Activated naive CD8-positive, alpha-beta T cell treated with anti-CD3 and anti-CD28 coated beads, Interleukin-2, amount 10 ng/mL, durations not matched to agents 7 days and 5 days (primary cell): ENCODE results near the gene POLR2L. TPM values are rescaled to one million over a fixed set of nuclear protein-coding genes. Genes with fewer than 3 reads are reported as not detected.
A peak's percentile ranks its signal among the peaks of the same experiment; 100 is the strongest.

ENCODE experiments used
- ATAC-seq: fragments of 150-1000 bp; cut with Tn5 transposase; one replicate; pipeline ENCODE4 v1.10.0; 2021; ENCODE audit warnings: low read depth, moderate library complexity
- POLR2A ChIA-PET: fragments of 350-600 bp; sonication (Branson Sonifier 250); formaldehyde crosslinking; loops from one replicate; lab custom pipeline; 2021; ENCODE audit warnings: antibody characterized with exemption; lab: Charles Lee
- DNase-seq: peaks from one replicate; pipeline ENCODE4 v3.0.0; 2021
- H3K27ac Mint-ChIP-seq: one replicate; pipeline ENCODE4 v1.8.0; 2022; ENCODE audit warnings: mild to moderate bottlenecking, mixed read lengths
- H3K27me3 Mint-ChIP-seq: one replicate; pipeline ENCODE4 v1.8.0; 2022; ENCODE audit warnings: mild to moderate bottlenecking, moderate library complexity, mixed read lengths
- H3K36me3 Mint-ChIP-seq: one replicate; pipeline ENCODE4 v1.8.0; 2021; ENCODE audit warnings: mild to moderate bottlenecking, mixed read lengths
- H3K4me1 Mint-ChIP-seq: one replicate; pipeline ENCODE4 v1.8.0; 2021; ENCODE audit warnings: mixed read lengths
- H3K4me3 Mint-ChIP-seq: one replicate; pipeline ENCODE4 v1.8.0; 2022; ENCODE audit warnings: mild to moderate bottlenecking, moderate library complexity, mixed read lengths
- H3K9me3 Mint-ChIP-seq: one replicate; pipeline ENCODE4 v1.8.0; 2021; ENCODE audit warnings: mixed read lengths
- total RNA-seq, 2 experiments: library from RNA; stranded (reverse); gene quantifications; one replicate each; pipeline ENCODE4 v1.2.3, GENCODE V29; 2021

Gene POLR2L
- total RNA-seq, 2 experiments from 2014 or later, result 76.7 to 78.9 TPM

- Mint-ChIP-seq H3K36me3 (peaks cover 2% of the 10 kb centered on the region), H3K27me3 (no peaks in the 10 kb centered on the region), H3K27ac (no peak overlapping the region), H3K4me3 (no peak overlapping the region), H3K4me1 (no peaks in the 10 kb centered on the region), H3K9me3 (no peaks in the 10 kb centered on the region)
- POLR2A ChIA-PET, result no interaction called here
- ATAC-seq (no peak), DNase-seq (no peak)
Observed at GRCh38 chr11:856397-856796, 14.1 kb upstream of the POLR2L start.

GRCh38 chr11:855796-856195 is 13.5 kb upstream of the POLR2L start:
- Mint-ChIP-seq H3K4me1 (no peaks in the 10 kb centered on the region), H3K27me3 (no peaks in the 10 kb centered on the region), H3K27ac (no peak overlapping the region), H3K4me3 (no peak overlapping the region), H3K9me3 (no peaks in the 10 kb centered on the region), H3K36me3 (peaks cover 2% of the 10 kb centered on the region)
- DNase-seq (no peak), ATAC-seq (no peak)
- POLR2A ChIA-PET, result no interaction called here

GRCh38 chr11:855330-855674 is 13.0 kb upstream of the POLR2L start:
- Mint-ChIP-seq H3K4me3 (no peak overlapping the region), H3K4me1 (no peaks in the 10 kb centered on the region), H3K27ac (no peak overlapping the region), H3K36me3 (peaks cover 2% of the 10 kb centered on the region), H3K27me3 (no peaks in the 10 kb centered on the region), H3K9me3 (no peaks in the 10 kb centered on the region)
- no peak for DNase-seq
- no peak for ATAC-seq
- POLR2A ChIA-PET, result no interaction called here

- Mint-ChIP-seq H3K4me1 (no peaks in the 10 kb centered on the region), H3K27me3 (no peaks in the 10 kb centered on the region), H3K27ac (no peak overlapping the region), H3K36me3 (peaks cover 2% of the 10 kb centered on the region), H3K9me3 (no peaks in the 10 kb centered on the region), H3K4me3 (no peak overlapping the region)
- no peak for DNase-seq
- ATAC-seq, result no peak
- POLR2A ChIA-PET, result no interaction called here
Observed at GRCh38 chr11:854601-855329, 12.4 kb upstream of the POLR2L start.

GRCh38 chr11:853682-854448 is 11.5 kb upstream of the POLR2L start:
- POLR2A ChIA-PET, result no interaction called here

GRCh38 chr11:852762-853161 is 10.4 kb upstream of the POLR2L start:
- ATAC-seq (no peak), DNase-seq (no peak)
- peaks cover 3% of the 10 kb centered on the region for H3K4me1 Mint-ChIP-seq
- H3K4me3 Mint-ChIP-seq, result no peak overlapping the region
- H3K27ac Mint-ChIP-seq, result no peak overlapping the region
- POLR2A ChIA-PET, result no interaction called here
- no peaks in the 10 kb centered on the region for H3K36me3 Mint-ChIP-seq
- peaks cover 6% of the 10 kb centered on the region for H3K27me3 Mint-ChIP-seq
- no peaks in the 10 kb centered on the region for H3K9me3 Mint-ChIP-seq

More at GRCh38 chr11:853682-854448, 11.5 kb upstream of the POLR2L start:
- Mint-ChIP-seq H3K27me3 (peaks cover 3% of the 10 kb centered on the region), H3K4me3 (no peak overlapping the region), H3K36me3 (peaks cover 2% of the 10 kb centered on the region), H3K4me1 (no peaks in the 10 kb centered on the region), H3K27ac (no peak overlapping the region), H3K9me3 (no peaks in the 10 kb centered on the region)
- DNase-seq (no peak), ATAC-seq (no peak)

- POLR2A ChIA-PET, result no interaction called here
- Mint-ChIP-seq H3K4me1 (peaks cover 5% of the 10 kb centered on the region), H3K36me3 (no peaks in the 10 kb centered on the region), H3K27me3 (peaks cover 6% of the 10 kb centered on the region), H3K4me3 (no peak overlapping the region), H3K27ac (no peak overlapping the region), H3K9me3 (no peaks in the 10 kb centered on the region)
- no peak for DNase-seq
- no peak for ATAC-seq
Observed at GRCh38 chr11:850775-851763, 8.7 kb upstream of the POLR2L start.

GRCh38 chr11:849951-850774 is 7.8 kb upstream of the POLR2L start:
- Mint-ChIP-seq H3K27me3 (peaks cover 6% of the 10 kb centered on the region), H3K4me1 (peaks cover 5% of the 10 kb centered on the region), H3K9me3 (no peaks in the 10 kb centered on the region), H3K27ac (no peak overlapping the region), H3K4me3 (peak overlapping the region; percentile 37), H3K36me3 (no peaks in the 10 kb centered on the region)
- no peak for ATAC-seq
- POLR2A ChIA-PET, result no interaction called here
- no peak for DNase-seq

- Mint-ChIP-seq H3K4me3 (peak overlapping the region; percentile 75), H3K27me3 (peaks cover 6% of the 10 kb centered on the region), H3K4me1 (peaks cover 5% of the 10 kb centered on the region), H3K27ac (no peak overlapping the region), H3K9me3 (no peaks in the 10 kb centered on the region), H3K36me3 (no peaks in the 10 kb centered on the region)
- peak; percentile 55 for DNase-seq
- ATAC-seq, result peak; percentile 15
- POLR2A ChIA-PET, result interaction anchor here (0.7 to 1.2 kb wide), 3 partner anchors 17 to 1453 kb away, joined by 3 to 4 read pairs (median 3); partner anchors contain the start of gene CD151
Observed at GRCh38 chr11:849104-849824, 6.9 kb upstream of the POLR2L start.

- Mint-ChIP-seq H3K4me3 (peak overlapping the region; percentile 40), H3K4me1 (peaks cover 9% of the 10 kb centered on the region), H3K36me3 (no peaks in the 10 kb centered on the region), H3K27ac (no peak overlapping the region), H3K9me3 (no peaks in the 10 kb centered on the region), H3K27me3 (peaks cover 6% of the 10 kb centered on the region)
- POLR2A ChIA-PET, result interaction anchor here (0.7 to 1.2 kb wide), 3 partner anchors 16 to 1454 kb away, joined by 3 to 4 read pairs (median 3); partner anchors contain the start of gene CD151
- DNase-seq, result peak; percentile 80
- ATAC-seq, result peak; percentile 59
Observed at GRCh38 chr11:848380-848931, 6.1 kb upstream of the POLR2L start.

GRCh38 chr11:847876-848275 is 5.5 kb upstream of the POLR2L start:
- POLR2A ChIA-PET, result interaction anchor here (1.2 kb wide), 1 partner anchor 69 kb away, joined by 3 read pairs; no protein-coding TSS in a partner anchor

More at GRCh38 chr11:847876-848275, 5.5 kb upstream of the POLR2L start:
- DNase-seq (no peak), ATAC-seq (no peak)
- no peaks in the 10 kb centered on the region for H3K9me3 Mint-ChIP-seq
- H3K27ac Mint-ChIP-seq, result no peak overlapping the region
- H3K36me3 Mint-ChIP-seq, result no peaks in the 10 kb centered on the region
- H3K4me1 Mint-ChIP-seq, result peaks cover 11% of the 10 kb centered on the region
- peaks cover 6% of the 10 kb centered on the region for H3K27me3 Mint-ChIP-seq
- no peak overlapping the region for H3K4me3 Mint-ChIP-seq
